GM12891 (cell line): ENCODE data around the gene MCU.

Experiments
- PAX5 ChIP-seq: IDR thresholded peaks from 2 replicates; pipeline ENCODE4 v1.6.1; 2011; ENCODE audit warnings: low read length, moderate library complexity, mild to moderate bottlenecking; ENCODE audit not compliant: insufficient read depth, severe bottlenecking
- POLR2A ChIP-seq: IDR thresholded peaks from 2 replicates; pipeline ENCODE4 v1.6.1; 2011; ENCODE audit warnings: low read depth, low read length, control low read depth
- POLR2AphosphoS5 ChIP-seq: IDR thresholded peaks from 2 replicates; pipeline ENCODE4 v1.6.1; 2011; ENCODE audit warnings: low read depth, low read length, control low read depth
- SPI1 ChIP-seq: IDR thresholded peaks from 2 replicates; pipeline ENCODE4 v1.6.1; 2011; ENCODE audit warnings: low read depth, low read length, control low read depth

DNA sequence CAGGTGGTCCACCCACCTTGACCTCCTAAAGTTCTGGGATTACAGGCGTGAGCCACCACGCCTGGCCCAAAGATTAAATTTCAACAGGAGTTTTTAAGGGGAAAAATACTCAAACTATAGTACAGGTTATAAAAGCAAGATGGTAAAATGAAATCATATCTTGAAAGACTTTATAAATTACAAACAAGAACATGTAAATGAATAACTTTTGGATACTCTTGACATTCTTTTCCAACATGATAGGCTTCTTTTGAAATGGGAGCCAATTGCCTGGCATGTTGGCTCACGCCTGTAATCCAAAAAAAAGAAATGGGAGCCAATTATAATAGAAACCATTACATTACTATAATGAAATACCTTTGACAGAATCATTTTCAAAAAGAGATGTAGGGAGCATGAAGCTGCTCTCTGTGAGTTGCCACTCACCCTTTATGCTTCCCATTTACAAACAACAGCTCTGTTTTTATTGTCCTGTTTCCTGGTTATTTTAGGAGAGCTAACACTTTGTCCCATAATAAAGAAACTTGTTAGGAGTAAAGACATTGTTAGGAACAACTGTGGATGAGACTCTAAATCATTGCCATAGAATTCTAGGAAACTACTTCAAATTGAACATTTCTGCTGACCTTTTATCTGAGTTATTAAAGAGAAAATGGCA, 24.6 kb upstream of the MCU start:
- TF ChIP-seq POLR2AphosphoS5 (no peak), PAX5 (no peak), POLR2A (no peak), SPI1 (no peak)
